Activated CD4-positive, alpha-beta T cell treated with anti-CD3 and anti-CD28 coated beads, Interleukin-2, amount 10 ng/mL, durations not matched to agents 7 days and 5 days (primary cell): ENCODE measurements around the gene HOXA11. TPM values are rescaled to one million over a fixed set of nuclear protein-coding genes. Genes with fewer than 3 reads are reported as not detected.

Experiments
- CTCF ChIA-PET: fragments of 350-600 bp; sonication (Branson Sonifier 250); formaldehyde crosslinking; loops from one replicate; lab custom pipeline; 2021; ENCODE audit warnings: antibody characterized with exemption; lab: Charles Lee
- POLR2A ChIA-PET: fragments of 350-600 bp; sonication (Branson Sonifier 250); formaldehyde crosslinking; loops from one replicate; lab custom pipeline; 2021; ENCODE audit warnings: antibody characterized with exemption; lab: Charles Lee
- DNase-seq: peaks from one replicate; pipeline ENCODE4 v3.0.0-alpha.2; 2020
- H3K27ac Mint-ChIP-seq: one replicate; pipeline ENCODE4 v1.8.0; 2021; ENCODE audit warnings: mild to moderate bottlenecking, moderate library complexity, mixed read lengths
- H3K27me3 Mint-ChIP-seq: one replicate; pipeline ENCODE4 v1.8.0; 2021; ENCODE audit warnings: mixed read lengths
- H3K36me3 Mint-ChIP-seq: one replicate; pipeline ENCODE4 v1.8.0; 2021; ENCODE audit warnings: low read depth, mixed read lengths
- H3K4me1 Mint-ChIP-seq: one replicate; pipeline ENCODE4 v1.8.0; 2021; ENCODE audit warnings: mixed read lengths
- H3K4me3 Mint-ChIP-seq: one replicate; pipeline ENCODE4 v1.8.0; 2021; ENCODE audit warnings: mild to moderate bottlenecking, moderate library complexity, mixed read lengths
- H3K9me3 Mint-ChIP-seq: one replicate; pipeline ENCODE4 v1.8.0; 2021; ENCODE audit warnings: mixed read lengths
- total RNA-seq, 2 experiments: library from RNA; stranded (reverse); gene quantifications; one replicate each; pipeline ENCODE4 v1.2.3, GENCODE V29; 2021

HOXA11 gene
- total RNA-seq, 2 experiments from 2014 or later = not detected

DNA sequence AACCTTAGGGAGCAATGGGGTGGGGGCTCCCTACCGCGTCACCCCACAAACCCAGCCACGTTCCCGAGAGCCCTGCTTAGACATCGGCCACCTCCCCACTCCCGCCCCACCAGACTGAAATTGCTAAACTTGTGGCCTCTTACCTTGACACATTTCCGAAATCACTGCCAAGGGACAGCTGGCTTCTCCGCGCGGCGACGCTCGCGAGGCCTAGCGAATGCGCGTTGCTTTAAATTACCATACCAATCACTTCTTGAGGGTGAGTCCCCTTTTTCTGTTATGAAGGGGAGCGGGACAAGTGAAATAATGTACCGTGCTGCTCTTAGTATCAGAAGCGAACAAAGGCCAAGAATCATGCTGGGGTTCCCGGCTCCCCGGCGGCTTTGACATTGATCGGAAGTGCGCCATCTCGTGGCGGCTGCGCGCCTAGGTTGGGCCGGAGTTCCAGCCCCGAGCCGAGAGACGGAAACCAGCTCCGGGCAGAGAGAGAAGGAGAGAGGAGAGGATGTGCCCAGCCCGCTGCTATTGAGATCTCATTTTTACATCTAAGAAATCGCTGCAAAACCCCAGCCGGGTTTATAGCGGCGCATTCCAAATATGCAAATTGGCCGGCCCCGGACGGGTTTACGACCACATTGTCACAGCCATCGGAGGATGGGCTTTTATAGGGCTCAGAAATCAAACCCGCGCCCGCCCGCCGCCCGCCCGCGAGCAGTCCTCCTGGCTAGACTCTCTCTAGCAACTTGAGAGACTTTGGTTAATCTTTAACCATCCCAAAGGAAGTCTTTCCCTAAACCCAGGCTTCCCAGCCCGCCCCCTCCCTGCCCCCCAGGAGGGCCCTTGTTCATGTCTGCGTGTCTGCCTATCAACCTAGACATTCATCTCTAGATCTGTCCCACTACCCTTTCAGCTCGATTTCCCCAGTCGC is 5.3 kb downstream of the HOXA11 start:
- Mint-ChIP-seq H3K27ac (no peak overlapping the region), H3K4me1 (peaks cover 11% of the 10 kb centered on the region), H3K27me3 (peaks cover 71% of the 10 kb centered on the region), H3K4me3 (no peak overlapping the region), H3K36me3 (no peaks in the 10 kb centered on the region), H3K9me3 (no peaks in the 10 kb centered on the region)
- ChIA-PET CTCF (interaction anchor here (0.9 to 2.0 kb wide), 9 partner anchors 10 to 29 kb away, joined by 3 to 7 read pairs (median 4); partner anchors contain the start of gene HOXA3), POLR2A (no interaction called here)
- DNase-seq = peak; percentile 49

- no peak overlapping the region for H3K4me3 Mint-ChIP-seq
- no peak for DNase-seq
- ChIA-PET CTCF (interaction anchor here (0.6 to 2.0 kb wide), 9 partner anchors 9 to 827 kb away, joined by 3 to 7 read pairs (median 3); partner anchors contain the start of gene HOXA3), POLR2A (no interaction called here)
- H3K36me3 Mint-ChIP-seq = no peaks in the 10 kb centered on the region
- no peak overlapping the region for H3K27ac Mint-ChIP-seq
- peaks cover 72% of the 10 kb centered on the region for H3K27me3 Mint-ChIP-seq
- H3K4me1 Mint-ChIP-seq = peaks cover 9% of the 10 kb centered on the region
- no peaks in the 10 kb centered on the region for H3K9me3 Mint-ChIP-seq
These were observed 6.0 kb downstream of the HOXA11 start for GRCh38 chr7:27179030-27179429.

GRCh38 chr7:27178366-27178765 is 6.7 kb downstream of the HOXA11 start:
- Mint-ChIP-seq H3K4me3 (no peak overlapping the region), H3K27ac (no peak overlapping the region), H3K4me1 (peaks cover 9% of the 10 kb centered on the region), H3K9me3 (no peaks in the 10 kb centered on the region), H3K27me3 (peaks cover 69% of the 10 kb centered on the region), H3K36me3 (no peaks in the 10 kb centered on the region)
- POLR2A ChIA-PET = no interaction called here
- no peak for DNase-seq
- CTCF ChIA-PET = interaction anchor here (0.6 to 2.0 kb wide), 3 partner anchors 12 to 28 kb away, joined by 3 to 7 read pairs (median 3); no protein-coding TSS in a partner anchor

GRCh38 chr7:27177795-27178320 is 7.2 kb downstream of the HOXA11 start:
- H3K9me3 Mint-ChIP-seq = no peaks in the 10 kb centered on the region
- ChIA-PET POLR2A (no interaction called here), CTCF (interaction anchor here (1.0 kb wide), 1 partner anchor 27 kb away, joined by 3 read pairs; no protein-coding TSS in a partner anchor)

GRCh38 chr7:27176962-27177794 is 7.9 kb downstream of the HOXA11 start:
- no peaks in the 10 kb centered on the region for H3K9me3 Mint-ChIP-seq
- H3K27ac Mint-ChIP-seq = no peak overlapping the region
- H3K4me3 Mint-ChIP-seq = no peak overlapping the region
- H3K4me1 Mint-ChIP-seq = peaks cover 12% of the 10 kb centered on the region
- ChIA-PET CTCF (interaction anchor here (1.0 kb wide), 2 partner anchors 16 to 26 kb away, joined by 3 to 5 read pairs; no protein-coding TSS in a partner anchor), POLR2A (no interaction called here)
- H3K27me3 Mint-ChIP-seq = peaks cover 65% of the 10 kb centered on the region
- no peak for DNase-seq
- no peaks in the 10 kb centered on the region for H3K36me3 Mint-ChIP-seq

More at GRCh38 chr7:27177795-27178320, 7.2 kb downstream of the HOXA11 start:
- DNase-seq = no peak
- no peak overlapping the region for H3K27ac Mint-ChIP-seq
- H3K36me3 Mint-ChIP-seq = no peaks in the 10 kb centered on the region
- no peak overlapping the region for H3K4me3 Mint-ChIP-seq
- peaks cover 67% of the 10 kb centered on the region for H3K27me3 Mint-ChIP-seq
- H3K4me1 Mint-ChIP-seq = peaks cover 9% of the 10 kb centered on the region

DNA sequence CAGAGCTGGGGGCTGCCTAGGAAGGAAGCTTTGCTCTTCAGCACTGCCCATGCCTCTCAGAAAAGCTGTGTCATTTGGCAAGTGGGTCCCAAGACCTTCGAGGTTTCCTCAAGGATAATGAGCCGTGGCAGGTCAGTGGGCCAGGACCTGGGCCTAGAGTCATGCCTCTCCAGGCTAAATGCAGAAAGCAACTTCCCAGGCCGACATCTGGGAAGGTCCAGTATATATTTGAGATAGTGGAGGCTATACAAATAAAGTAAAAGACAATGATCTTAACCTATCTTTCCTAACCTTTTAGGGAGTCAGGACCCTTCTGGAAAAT is 8.5 kb downstream of the HOXA11 start:
- H3K36me3 Mint-ChIP-seq = peaks cover 4% of the 10 kb centered on the region
- no peak overlapping the region for H3K27ac Mint-ChIP-seq
- POLR2A ChIA-PET = no interaction called here
- no peak overlapping the region for H3K4me3 Mint-ChIP-seq
- peaks cover 69% of the 10 kb centered on the region for H3K27me3 Mint-ChIP-seq
- CTCF ChIA-PET = interaction anchor here (0.6 to 1.0 kb wide), 2 partner anchors 16 to 19 kb away, joined by 3 to 5 read pairs; no protein-coding TSS in a partner anchor
- no peak for DNase-seq
- no peaks in the 10 kb centered on the region for H3K9me3 Mint-ChIP-seq
- H3K4me1 Mint-ChIP-seq = peaks cover 13% of the 10 kb centered on the region

DNA sequence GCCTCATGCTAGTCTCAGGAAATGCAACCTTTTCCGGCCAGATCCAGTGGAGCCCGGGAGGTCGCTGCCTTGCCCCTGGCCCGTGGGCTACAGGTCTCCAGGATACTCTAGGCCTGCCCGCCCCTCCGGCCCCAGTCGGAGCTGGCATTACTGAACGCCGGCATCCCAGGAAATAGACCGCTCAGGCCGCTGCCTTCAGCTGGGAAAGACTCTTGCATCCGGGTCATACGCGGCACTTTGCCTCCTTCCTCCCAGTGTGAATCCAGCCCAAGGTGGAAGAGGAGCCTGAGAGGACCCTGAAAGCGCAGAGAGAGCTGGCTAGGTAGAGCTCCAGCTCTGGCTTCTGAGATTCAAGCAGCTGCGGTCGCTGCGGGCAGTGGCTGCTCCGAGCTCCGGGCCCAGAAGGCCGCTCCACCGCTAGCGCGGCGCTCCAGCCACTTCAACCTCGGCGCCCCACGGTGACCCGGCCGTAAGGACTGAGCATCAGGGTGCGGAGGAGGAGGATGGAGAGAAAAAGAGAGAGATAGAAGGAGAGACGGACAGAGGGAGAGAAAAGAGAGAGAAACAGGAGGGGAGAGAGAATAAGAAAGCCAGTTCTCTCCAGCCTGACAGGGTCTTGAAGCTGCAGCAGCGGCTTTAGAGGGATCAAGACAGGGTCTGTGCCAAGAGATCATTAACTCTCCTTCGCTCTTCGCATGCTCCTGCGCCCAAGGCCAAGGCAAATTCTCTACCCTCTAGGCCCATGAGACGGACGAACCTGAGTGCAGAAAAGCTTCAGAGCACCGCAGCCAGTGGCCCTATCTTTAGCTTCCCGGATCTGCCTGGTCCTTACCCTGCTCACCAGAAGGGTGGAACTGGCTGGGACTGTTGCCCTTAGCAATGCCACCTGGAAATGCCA is 9.2 kb downstream of the HOXA11 start:
- ChIA-PET CTCF (interaction anchor here (0.6 to 1.0 kb wide), 2 partner anchors 15 to 20 kb away, joined by 3 to 5 read pairs; no protein-coding TSS in a partner anchor), POLR2A (no interaction called here)
- H3K27me3 Mint-ChIP-seq = peaks cover 69% of the 10 kb centered on the region
- no peaks in the 10 kb centered on the region for H3K9me3 Mint-ChIP-seq
- H3K27ac Mint-ChIP-seq = no peak overlapping the region
- peaks cover 5% of the 10 kb centered on the region for H3K36me3 Mint-ChIP-seq
- H3K4me1 Mint-ChIP-seq = peaks cover 13% of the 10 kb centered on the region
- no peak for DNase-seq
- no peak overlapping the region for H3K4me3 Mint-ChIP-seq

DNA sequence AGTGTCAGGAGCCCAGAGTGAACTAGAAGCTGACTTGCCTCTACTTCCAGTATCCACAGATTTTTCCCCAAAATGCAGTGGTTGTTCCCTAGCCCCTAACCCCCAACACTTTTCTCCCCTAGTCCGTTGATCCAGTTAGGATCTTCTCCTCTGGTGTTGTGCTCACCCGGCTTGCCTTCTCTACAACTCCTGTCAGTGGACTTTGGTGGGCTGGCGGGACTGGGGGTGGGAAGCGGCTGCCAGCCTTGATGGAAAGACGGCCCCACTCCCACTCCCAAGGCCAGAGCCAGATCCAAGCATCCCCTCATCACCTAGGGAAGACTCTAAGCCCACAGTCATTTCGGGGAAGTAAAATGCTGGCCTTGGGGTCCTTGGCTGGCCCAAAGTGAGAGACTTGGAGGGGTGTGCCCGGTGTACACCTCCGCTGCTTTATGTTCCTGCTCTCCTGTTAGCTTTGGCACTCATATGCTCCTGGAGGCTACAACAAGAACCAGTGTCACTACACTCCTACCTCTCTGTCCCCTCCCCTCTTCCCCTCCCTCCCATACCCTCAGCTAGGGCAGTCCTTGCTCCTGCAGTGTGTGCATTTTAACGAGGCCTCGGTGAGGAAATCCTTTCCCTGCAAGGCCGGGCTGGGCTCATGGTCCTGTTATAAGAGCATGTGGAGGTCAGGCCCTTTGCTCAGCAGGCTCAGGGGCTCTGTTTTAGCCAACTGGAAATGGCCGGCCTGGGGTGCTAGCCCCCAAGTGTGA is 10.0 kb downstream of the HOXA11 start:
- Mint-ChIP-seq H3K4me3 (no peak overlapping the region), H3K9me3 (no peaks in the 10 kb centered on the region), H3K4me1 (peaks cover 12% of the 10 kb centered on the region), H3K27me3 (peaks cover 71% of the 10 kb centered on the region), H3K27ac (peak overlapping the region; percentile 69), H3K36me3 (peaks cover 5% of the 10 kb centered on the region)
- CTCF ChIA-PET = interaction anchor here (0.8 to 1.0 kb wide), 2 partner anchors 9 to 36 kb away, joined by 3 read pairs; no protein-coding TSS in a partner anchor
- DNase-seq = no peak
- POLR2A ChIA-PET = no interaction called here

DNA sequence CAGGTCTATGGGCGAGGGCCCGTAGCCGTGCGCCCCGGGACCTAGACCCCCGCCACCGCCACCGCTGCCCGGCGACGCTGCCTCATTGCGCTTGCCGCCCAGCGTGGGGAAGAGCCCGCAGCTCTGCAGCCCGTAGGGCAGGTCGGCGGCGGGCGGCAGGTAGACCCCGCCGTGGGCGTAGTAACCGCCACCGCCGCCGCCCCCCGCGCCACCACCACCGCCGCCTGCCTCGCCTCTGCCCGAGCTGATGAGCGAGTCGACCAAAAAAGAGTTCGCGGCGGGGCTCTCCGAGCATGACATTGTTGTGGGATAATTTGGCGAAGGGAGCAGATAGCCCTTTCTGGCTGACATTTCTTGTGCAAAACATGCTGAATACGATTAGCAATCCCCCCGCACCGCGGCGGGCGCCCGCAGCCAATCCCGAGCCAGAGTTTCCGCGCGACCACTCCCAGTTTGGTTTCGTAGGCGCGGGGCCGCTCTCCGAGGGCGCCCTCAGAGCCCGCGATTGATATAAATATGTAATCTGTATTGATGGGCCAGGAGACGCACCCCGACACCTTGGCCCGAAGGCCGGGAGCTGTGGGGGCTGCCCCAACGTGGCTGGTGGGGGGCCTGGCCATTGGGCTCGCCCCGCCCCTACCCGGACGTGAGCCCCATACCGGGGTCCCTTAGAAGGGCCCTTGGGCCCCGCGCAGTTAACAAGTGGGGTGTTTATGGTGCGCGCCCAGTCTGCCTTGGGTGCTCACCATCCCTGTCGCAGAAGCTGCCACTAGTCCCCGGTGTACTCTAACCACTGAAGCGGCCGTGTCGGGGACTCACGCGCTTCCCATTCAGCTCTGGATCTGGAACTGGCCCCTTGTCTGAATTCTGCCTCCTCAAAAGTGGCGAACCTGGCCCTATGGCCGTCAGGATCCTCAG is 10.8 kb downstream of the HOXA11 start, which contains the start of gene HOXA10:
TSS of gene HOXA10 (minus strand) at position 365 of the 918 bp plus-strand sequence. CDS start at position 351, 14 bp downstream.
- H3K36me3 Mint-ChIP-seq = peaks cover 5% of the 10 kb centered on the region
- peak within 1 kb of the TSS; percentile 19 for H3K4me3 Mint-ChIP-seq
- no peak for DNase-seq
- CTCF ChIA-PET = interaction anchor here (0.6 to 1.9 kb wide), 5 partner anchors 10 to 36 kb away, joined by 3 to 7 read pairs (median 3); partner anchors contain the start of gene HOXA11
- peaks cover 66% of the 10 kb centered on the region for H3K27me3 Mint-ChIP-seq
- H3K9me3 Mint-ChIP-seq = no peaks in the 10 kb centered on the region
- POLR2A ChIA-PET = no interaction called here
- peaks cover 6% of the 10 kb centered on the region for H3K4me1 Mint-ChIP-seq
- H3K27ac Mint-ChIP-seq = peak within 1 kb of the TSS; percentile 69

- peaks cover 8% of the 10 kb centered on the region for H3K4me1 Mint-ChIP-seq
- no peak overlapping the region for H3K27ac Mint-ChIP-seq
- CTCF ChIA-PET = interaction anchor here (0.6 to 1.9 kb wide), 5 partner anchors 10 to 23 kb away, joined by 3 to 7 read pairs (median 4); partner anchors contain the start of gene HOXA11
- POLR2A ChIA-PET = no interaction called here
- no peaks in the 10 kb centered on the region for H3K9me3 Mint-ChIP-seq
- H3K27me3 Mint-ChIP-seq = peaks cover 67% of the 10 kb centered on the region
- no peak for DNase-seq
- no peak overlapping the region for H3K4me3 Mint-ChIP-seq
- H3K36me3 Mint-ChIP-seq = peaks cover 8% of the 10 kb centered on the region
These were observed 11.5 kb downstream of the HOXA11 start for GRCh38 chr7:27173511-27173955.
